HG02973 (cell line): ENCODE measurements around the gene LMAN2.
"Not testable (repeated sequence)": the region's sequence is repeated elsewhere in the genome, so short reads cannot be mapped to it uniquely, and the experiment has no call there.

Source experiments
- ATAC-seq: cut with Tn5 transposase; IDR thresholded peaks from one replicate; pipeline ENCODE4 v1.9.1; 2021; ENCODE audit warnings: moderate library complexity; ENCODE audit not compliant: unreplicated experiment

Gene LMAN2

DNA sequence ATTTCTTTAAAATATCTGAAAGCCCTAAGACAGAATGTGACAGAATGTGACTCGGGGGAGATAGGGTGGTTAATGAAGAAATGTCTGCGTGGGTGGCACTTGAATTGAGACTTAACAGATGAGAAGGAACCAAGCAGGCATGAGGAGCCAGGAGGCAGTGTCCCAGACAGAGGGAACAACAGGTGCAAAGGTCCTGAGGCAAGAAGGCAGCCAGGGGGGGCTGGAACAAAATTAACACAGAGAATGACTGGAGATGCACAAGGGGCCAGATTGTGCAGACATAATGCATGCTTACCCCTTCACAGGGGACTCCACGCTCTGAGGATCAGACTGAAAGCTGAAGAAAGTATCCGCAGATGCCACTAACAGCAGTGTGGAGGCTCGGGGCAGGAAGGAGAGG, 1.7 kb downstream of the LMAN2 start:
- no peak for ATAC-seq

DNA sequence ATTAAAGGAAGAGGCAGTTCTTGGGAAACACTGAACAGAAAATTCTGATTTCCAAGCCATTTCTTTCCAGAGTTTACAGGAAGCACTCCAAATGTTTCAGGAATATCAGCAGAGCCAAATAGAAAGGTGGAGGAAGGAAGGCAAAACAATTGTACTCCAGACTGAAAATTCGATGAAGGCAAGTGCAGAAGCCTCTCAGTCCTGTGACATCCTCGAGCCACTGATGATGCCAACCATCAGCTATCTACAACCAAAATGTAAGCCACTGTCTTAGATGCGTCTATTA, 2.2 kb downstream of the LMAN2 start:
- ATAC-seq, result no peak

DNA sequence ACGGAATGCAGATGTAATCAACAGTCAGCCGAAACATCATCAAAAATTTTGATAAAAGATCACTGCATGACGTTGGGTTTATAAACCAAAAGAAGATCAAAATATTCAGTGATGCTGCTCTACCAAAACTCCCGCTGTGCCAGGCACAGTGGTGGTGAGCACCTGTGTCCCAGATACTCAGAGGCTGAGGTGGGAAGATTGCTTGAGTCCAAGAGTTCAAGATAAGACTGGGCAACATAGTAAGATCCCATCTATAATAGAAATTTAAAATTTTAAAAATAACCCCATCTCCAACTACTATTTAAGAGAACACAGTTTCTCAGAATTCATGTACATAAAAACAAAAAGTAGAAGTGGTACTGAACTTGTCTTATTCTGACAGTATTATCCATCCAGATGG, 3.8 kb downstream of the LMAN2 start:
- ATAC-seq, result no peak

DNA sequence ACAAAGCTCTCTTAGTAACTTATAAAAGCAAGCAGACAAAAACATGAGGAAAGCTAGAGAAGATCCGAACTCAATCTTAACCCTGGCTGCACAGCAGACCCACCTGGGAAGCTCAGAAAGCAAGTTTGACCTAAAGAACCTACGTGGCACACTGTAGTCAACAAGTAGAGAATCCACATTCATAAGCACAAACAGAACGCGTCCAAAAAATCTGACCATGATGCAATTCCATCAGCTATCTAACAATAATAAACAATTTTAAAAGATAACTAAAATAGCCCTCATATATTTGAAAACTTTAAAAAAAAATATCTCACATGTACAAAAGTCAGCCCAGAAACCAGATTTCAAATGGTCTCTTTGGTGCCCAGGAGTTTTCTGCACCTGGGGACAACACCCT, 4.6 kb downstream of the LMAN2 start:
- ATAC-seq, result no peak

DNA sequence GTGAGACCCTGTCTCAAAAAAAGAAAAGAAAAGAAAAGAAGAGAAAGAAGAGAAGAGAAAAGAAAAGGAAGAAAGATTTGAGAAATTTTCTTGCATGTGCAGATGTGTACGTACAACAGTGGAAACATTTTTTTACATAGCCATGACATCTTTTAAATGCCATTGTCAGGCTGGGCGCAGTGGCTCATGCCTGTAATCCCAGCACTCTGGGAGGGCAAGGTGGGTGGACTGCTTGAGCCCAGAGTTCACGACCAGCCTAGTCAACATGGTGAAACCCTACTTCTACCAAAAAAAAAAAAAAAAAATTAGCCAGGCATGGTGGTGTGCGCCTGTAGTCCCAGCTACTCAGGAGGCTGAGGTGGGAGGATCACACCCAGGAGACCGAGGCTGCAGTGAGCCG, 6.6 kb downstream of the LMAN2 start:
- ATAC-seq, result no peak

DNA sequence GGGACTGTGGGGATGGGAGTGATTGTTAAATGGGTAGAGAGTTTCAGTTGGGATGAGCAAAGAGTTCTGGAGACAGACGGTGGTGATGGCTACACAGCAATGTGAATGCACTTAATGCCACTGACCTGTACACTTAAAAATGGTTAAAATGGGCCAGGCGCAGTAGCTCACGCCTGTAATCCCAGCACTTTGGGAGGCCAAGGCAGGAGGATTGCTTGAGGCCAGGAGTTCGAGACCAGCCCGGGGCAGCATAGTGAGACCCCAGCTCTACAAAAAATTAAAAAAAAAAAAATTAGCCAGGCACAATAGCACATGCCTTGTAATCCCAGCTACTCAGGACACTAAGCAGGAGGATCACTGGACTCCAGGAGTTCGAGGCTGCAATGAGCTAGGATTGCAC, 7.7 kb downstream of the LMAN2 start:
- no peak for ATAC-seq

DNA sequence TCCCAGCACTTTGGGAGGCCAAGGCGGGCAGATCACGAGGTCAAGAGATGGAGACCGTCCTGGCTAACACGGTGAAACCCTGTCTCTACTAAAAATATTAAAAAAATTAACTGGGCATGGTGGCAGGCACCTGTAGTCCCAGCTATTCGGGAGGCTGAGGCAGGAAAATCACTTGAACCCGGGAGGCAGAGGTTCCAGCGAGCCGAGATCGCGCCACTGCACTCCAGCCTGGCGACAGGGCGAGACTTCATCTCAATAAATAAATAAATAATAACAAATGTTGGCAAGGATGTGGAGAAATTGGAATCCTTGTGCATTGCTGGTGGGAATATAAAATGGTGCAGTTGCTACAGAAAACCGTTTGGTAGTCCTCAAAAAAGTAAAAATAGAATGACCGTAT, 8.5 kb downstream of the LMAN2 start:
- ATAC-seq, result not testable (repeated sequence)

DNA sequence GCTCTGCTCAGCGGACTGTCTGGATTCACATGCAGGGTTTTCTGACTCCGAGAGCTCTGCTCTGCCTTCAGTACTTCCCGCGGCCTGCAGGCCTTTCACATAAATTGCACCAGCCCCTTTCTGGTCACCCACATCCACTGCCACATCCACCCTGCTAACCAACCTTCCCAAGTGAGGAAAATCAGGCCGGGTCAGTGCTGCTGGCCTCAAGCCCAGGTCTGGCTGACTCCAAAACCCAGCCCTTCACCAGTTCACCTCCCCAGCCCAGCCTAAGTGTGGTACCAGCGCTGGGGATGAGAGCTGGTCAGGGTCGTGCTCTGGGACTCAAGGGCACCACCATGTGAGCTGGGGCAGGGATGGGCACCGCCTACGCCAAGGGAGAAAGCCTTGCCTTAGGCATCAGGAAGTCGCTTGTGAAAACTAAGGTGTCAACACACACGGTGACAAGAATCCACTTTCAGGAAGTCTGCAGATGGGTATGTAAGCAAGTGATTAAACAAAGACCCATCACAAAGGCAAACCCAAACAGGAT, 12.3 kb downstream of the LMAN2 start:
- ATAC-seq, result no peak

DNA sequence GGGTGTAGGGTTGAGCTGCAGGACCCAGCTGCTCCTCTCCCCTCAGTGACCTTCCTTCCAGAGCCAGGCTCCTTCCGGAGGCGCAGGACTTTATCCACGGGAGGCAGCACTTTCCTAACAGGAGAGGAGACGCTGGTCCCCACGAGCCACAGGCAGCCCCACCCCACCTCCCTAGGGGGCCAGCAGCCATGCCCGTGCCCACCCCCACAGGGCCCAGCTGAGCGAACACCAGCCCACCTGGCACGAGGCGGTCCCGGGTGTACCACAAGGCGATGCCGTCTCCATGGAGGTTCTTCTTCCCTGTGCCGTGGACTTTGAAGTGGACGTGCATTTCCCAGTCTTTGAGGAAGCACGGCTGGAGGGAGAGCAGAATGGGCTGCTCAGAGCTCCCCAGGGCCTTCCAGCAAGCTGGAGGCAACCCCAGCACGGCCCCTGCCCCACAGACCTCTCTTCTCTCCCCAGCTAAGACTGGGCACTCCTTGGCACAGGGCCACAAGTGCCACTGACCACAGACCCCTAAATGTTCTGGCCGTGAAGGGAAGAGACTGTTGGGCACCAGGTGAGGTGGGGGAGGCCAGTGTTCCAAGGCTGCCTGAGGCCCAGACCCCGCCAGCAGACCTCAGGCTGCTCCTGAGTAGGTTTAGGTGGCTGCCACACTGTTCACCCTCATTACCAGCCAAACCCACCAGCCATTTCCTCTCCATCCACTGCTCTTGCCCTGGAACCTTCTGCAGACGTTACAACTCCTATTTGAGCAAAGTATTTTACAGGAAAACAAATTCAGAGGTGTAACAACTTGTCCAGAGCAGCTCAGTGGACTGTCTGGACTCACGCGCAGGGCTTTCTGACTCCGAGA, 13.0 kb downstream of the LMAN2 start:
- ATAC-seq, result no peak

DNA sequence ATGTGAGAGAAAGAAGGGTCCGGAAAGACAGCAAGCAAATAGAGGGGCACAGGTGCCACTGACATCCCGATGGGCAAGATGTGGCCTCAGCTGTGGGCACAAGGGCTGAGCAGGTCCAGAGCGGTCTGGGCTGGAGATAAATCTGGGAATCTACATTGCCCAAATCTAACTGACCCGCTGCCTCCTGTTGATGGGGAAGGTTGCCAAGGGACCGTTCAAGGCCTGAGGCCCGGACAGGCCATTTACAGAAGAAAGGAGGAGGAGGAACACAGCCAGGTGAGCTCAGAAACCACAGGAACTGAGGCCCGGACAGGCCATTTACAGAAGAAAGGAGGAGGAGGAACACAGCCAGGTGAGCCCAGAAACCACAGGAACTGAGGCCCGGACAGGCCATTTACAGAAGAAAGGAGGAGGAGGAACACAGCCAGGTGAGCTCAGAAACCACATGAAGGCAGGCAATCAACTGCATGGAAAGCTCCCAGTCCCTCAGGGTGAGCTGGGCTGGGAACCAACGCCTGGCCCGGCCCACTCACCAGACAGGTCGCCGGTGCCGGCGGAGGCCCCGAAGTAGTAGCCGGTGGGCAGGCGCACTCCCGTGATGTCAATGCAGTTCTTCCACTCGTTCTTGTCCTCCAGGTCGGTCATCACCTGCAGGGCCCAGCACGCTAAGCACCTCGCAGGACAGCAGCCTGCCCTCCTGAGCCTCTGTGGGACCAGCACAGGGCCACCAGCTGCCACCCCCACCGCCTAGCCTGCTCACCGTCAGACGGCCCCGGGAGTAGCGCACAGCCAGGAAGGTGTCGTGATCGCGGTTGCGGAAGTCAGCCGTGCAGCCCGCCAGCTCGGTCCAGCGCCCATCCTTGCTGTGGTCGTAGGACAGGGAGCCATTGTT, 14.6 kb downstream of the LMAN2 start:
- no peak for ATAC-seq

DNA sequence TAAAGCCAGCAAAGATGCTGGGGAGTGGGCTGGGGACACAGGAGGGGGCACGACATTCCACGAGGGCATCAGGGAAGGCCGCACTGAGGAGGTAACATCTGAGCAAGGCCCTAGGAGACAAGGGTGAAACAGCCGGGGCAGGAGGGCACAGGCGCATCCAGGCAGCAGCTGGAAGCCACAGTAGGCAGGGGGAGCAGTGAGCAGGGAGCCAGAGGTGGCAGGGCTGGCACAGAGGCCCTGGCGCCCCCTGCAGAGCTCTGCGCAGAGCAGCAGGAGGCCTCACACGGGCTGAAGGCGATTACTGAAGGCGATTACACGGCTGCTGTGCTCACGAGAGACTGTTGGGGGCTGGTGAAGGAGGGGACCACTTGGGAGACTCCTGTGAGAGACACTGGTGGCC, 15.4 kb downstream of the LMAN2 start:
- no peak for ATAC-seq

DNA sequence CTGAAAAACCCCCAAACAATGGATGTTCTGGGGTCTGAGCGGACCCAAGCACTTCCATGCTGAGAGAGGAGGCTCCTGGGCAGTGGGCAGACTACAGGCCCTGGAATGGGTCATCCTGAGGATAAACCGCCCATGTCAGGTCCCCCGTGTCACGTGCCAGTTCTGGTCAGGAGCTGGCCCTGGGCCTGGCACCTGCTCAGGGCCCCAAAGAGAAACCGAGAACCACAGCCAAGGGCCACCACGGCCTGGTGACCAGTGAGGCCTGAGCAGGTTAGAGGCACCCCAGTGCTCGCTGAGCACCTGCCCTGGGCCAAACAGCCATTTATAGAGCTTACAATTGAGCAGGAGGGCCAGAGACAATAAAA, 15.8 kb downstream of the LMAN2 start:
- no peak for ATAC-seq

DNA sequence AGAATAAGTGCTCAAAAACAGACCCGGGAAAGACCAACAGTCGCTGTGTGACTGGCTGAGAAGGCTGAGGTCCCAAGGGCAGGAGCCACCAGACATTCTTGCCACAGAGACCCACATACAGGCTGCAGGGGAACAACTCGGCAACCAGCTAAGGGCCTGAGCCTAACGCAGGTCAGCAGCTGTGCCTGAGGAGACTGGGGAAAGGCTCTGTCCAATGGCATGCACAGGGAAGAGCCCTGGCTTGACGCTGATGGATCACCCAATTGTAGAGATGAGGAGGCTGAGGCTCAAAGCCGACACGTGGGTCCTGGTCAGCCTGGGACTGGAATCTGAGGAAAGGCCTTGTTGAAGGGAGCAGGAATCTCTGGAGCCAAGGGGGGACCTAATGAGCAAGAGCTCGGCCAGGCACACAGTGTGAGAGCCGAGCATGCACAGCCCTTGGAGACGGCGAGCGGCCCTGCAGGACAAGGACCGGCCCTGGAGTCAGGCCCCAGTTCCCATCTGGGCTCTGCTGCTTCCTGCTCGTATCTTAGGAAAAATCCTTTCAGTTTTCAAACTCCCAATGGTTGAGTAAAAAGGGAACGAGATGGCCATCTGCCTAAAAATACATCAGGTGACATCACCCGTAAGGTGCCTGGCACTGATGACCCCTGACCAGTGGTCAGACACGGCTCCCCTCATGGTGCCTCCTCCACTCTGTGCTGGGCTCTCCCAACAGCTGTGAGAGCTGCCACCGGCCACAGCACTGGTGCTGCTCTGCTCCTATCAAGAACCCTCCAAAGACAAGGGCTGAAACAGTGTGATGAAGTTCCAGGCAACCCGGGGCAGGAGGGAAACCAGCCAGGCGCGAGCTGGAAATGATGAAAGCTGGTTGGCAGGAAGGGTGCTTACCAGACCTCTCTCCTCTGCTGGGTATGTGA, 16.4 kb downstream of the LMAN2 start:
- no peak for ATAC-seq

DNA sequence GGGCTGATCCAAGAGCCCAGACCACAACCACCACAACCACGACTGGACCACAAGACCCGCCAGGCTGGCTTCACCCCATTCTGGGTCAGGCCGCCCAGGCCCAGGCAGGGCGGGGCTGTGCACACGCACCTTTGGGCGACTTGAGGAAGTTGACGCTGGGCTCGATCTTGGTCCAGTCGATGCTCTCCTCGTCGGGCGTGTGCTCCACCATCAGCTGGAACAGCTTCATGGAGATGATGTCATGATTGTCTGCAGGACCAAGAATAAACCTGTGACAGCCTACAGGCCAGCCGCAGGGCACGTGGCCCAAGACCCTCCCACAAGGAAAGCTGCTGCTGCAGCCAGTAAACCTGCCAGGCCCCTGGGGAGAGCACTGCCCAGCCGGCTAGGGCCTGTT, 17.3 kb downstream of the LMAN2 start:
- ATAC-seq, result no peak

DNA sequence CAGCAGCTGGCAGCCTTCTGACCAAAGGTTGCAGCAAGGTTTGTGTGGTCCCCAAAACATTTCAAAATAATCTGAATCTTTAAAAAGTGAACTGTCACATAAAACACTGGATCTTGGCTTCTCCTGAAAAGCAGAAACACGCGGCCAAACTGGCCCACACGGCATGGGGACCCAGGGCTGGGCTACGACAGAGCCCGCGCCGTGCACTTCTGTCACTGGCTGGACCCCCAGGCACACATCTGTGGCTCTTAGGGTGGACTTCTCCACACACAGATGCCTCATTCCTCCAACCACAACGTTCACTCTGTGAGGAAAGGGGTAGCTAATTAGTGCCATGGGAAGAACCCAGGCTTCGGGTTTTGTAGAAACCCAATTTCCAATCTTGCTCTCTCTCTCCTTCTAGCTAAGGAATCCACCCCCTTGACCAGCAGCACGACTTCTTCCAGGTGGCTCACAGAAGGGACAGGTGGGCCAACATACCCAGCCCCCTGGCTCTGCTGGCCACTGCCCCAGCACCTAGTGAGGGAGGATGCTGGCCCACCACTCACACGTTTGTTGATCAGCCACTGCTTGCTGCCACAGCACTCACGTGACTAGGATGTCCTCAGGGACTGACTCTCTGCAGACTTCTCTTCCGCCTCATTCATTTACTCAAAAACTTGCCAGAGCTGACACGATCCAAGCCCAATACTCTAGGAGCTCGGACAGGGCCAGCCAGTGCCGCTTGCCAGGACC, 17.9 kb downstream of the LMAN2 start:
- ATAC-seq, result no peak

DNA sequence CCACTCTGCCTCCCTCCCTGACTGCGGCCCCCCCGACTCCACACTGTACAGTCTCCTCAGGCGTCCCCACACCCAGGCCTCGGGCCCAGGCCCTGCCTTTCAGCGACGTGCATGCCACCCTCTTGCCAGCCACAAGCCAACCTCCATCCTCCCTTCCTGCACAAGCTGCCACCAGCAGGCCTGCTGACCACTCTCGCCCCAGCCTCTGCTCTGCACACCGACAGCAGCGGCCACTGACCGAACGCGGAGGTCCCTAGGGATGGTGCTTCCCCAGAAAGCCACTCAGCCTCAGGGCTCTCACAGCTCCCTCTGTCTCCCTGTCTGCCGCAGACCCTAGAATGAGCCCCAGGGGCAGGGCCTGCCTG, 18.6 kb downstream of the LMAN2 start:
- no peak for ATAC-seq

DNA sequence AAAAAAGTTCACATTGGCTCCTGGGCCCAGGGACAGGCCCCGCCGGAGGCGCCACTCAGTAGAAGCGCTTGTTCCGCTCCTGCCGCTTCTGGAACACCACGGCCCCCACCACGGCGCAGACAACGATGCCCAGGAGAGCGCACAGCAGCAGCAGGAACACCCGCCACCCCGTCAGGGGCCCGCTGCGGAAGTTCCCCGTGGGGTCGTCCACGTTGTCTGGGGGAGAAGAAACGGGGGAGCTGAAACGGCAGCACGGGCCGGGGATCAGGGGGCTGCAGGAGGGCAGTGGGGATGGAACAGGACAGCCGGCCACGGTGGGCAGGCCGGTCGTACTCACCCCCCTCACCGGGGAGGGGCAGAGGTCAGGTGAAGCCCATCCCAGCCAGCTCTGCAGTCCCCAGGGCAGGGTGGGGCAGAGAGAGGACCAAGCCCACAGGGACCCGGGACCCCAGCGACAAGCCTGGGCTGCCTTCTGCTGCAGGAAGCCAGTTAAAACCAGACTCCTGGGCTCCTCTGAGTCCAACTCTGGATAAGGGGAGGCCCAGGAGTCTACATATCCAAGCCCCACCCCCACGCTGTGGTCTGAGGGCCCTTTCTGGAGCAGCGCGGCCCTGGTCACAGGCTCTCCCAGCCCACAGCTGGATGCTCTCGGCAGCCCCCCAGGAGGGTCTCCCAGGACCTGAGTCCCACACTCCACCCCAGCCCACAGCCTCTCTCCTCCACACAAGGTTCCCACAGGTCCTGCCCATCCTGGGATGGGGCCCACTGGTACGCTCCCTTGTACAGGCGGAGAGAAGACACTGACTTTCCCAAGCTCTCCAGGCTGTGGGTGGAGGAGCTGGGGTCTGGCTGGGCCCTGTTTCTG, 19.2 kb downstream of the LMAN2 start:
- no peak for ATAC-seq

DNA sequence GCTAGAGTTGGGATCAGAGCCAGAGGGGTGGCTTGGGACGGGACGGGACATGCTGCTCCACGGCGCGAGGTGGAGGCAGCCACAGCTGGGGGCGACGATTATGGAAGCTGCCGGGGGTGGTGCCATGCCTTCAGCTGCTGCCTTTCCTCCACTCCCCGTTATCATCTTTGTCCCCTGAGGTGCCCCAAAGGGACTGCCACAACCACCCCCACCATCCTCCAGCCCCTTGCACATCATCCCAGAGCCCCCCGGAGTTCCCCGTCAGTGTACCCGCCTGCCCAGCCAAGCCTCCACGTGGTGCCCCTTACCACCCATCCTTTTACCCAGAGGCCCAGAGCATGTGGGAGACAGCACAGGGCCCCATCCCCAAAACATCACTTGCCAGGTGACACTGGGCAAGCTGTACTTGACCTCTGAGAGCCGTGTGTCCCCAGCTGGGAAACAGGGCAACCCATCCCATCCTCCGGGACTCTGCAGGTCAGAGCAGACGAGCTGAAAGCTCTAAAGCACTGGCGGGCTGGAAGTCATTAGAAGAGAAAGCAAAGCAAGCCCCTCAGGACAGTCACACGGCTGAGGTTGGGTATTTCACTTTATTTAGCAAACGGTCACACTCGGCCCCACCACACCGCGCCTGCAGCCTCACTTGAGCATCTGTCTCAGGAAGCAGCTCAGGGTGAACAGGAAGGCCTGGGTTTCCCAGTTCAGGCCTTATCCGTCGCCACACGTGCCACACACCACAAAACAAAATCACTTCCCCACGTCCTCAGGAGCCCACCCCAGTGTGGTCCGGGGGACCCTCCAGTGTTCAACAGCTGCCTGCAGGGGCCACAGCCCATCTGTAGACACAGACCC, 20.3 kb downstream of the LMAN2 start:
- no peak for ATAC-seq

DNA sequence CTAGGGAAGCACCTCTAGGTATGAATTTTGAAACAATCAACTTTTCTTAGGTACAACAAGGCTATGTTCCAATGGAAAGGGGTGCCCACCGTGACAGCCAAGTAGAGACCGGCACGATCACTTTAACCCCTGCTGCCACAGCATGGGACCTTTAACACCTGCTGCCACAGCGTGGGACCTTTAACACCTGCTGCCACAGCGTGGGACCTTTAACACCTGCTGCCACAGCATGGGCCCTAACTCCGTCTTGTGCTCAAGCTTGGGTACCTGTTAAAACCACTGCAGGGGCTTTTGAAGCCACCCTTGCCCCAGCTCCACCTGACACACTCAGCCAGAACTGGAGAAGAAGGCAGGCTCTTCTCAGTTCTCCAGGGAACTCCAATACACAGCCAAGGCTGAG, 21.6 kb downstream of the LMAN2 start:
- no peak for ATAC-seq
